Measurements from ENCODE around the gene LTBR. TPM values are rescaled to one million over a fixed set of nuclear protein-coding genes. Genes with fewer than 3 reads are reported as not detected.
A peak's percentile ranks its signal among the peaks of the same experiment; 100 is the strongest.

The LTBR gene
- total RNA-seq, 2 donors from 2014 or later = 8.4 to 9.1 TPM

- TF ChIP-seq CTCF (conservative IDR thresholded peaks at IDR 0.05) = no peak
- no peaks in the 10 kb centered on the region for H3K36me3 ChIP-seq (ENCODE audit: control insufficient read depth, insufficient read depth, low read length)
- peak; percentile 52 for DNase-seq
- H3K4me1 ChIP-seq (ENCODE audit: control insufficient read depth, insufficient read depth, low read length) = no peaks in the 10 kb centered on the region
- H3K27ac Mint-ChIP-seq = no peak overlapping the region
- H3K27me3 ChIP-seq (ENCODE audit: control insufficient read depth, insufficient read depth, low read length, poor library complexity, severe bottlenecking) = no peaks in the 10 kb centered on the region
- no peak overlapping the region for H3K9ac ChIP-seq (ENCODE audit: extremely low read depth, low read length, poor library complexity, severe bottlenecking)
- no peaks in the 10 kb centered on the region for H3K36me3 Mint-ChIP-seq (ENCODE audit: low read depth)
- no peaks in the 10 kb centered on the region for H3K9me3 ChIP-seq (ENCODE audit: control insufficient read depth, low read length)
- H3K27ac ChIP-seq (ENCODE audit: low read depth, low read length) = no peak overlapping the region
- WGBS, 2 experiments (ENCODE audit: insufficient coverage in 1 of 2, insufficient read length in 1 of 2) = 90 to 91% methylated on average over 4 to 15 of the region's 15 CpGs
- H3K4me3 ChIP-seq (ENCODE audit: low read length) = no peak overlapping the region
- H3K27me3 Mint-ChIP-seq (ENCODE audit: insufficient read depth) = peaks cover 5% of the 10 kb centered on the region
- H3K4me1 Mint-ChIP-seq = peaks cover 8% of the 10 kb centered on the region
- no peaks in the 10 kb centered on the region for H3K9me3 Mint-ChIP-seq
- no peak overlapping the region for H3K4me3 Mint-ChIP-seq
Measured at GRCh38 chr12:6390084-6390799, 6.3 kb downstream of the LTBR start.

GRCh38 chr12:6391013-6391412 is 7.1 kb downstream of the LTBR start:
- Mint-ChIP-seq H3K27me3 (ENCODE audit: insufficient read depth) (peaks cover 2% of the 10 kb centered on the region), H3K36me3 (ENCODE audit: low read depth) (no peaks in the 10 kb centered on the region), H3K4me1 (peaks cover 8% of the 10 kb centered on the region), H3K4me3 (no peak overlapping the region), H3K27ac (no peak overlapping the region), H3K9me3 (no peaks in the 10 kb centered on the region)
- no peak overlapping the region for H3K9ac ChIP-seq (ENCODE audit: extremely low read depth, low read length, poor library complexity, severe bottlenecking)
- no peaks in the 10 kb centered on the region for H3K27me3 ChIP-seq (ENCODE audit: control insufficient read depth, insufficient read depth, low read length, poor library complexity, severe bottlenecking)
- TF ChIP-seq CTCF (conservative IDR thresholded peaks at IDR 0.05) = no peak
- DNase-seq = no peak
- 94 to 95% methylated on average over 12 to 17 of the region's 17 CpGs for WGBS, 2 experiments (ENCODE audit: insufficient coverage in 1 of 2, insufficient read length in 1 of 2)
- H3K36me3 ChIP-seq (ENCODE audit: control insufficient read depth, insufficient read depth, low read length) = no peaks in the 10 kb centered on the region
- no peak overlapping the region for H3K4me3 ChIP-seq (ENCODE audit: low read length)
- H3K4me1 ChIP-seq (ENCODE audit: control insufficient read depth, insufficient read depth, low read length) = no peaks in the 10 kb centered on the region
- no peaks in the 10 kb centered on the region for H3K9me3 ChIP-seq (ENCODE audit: control insufficient read depth, low read length)
- no peak overlapping the region for H3K27ac ChIP-seq (ENCODE audit: low read depth, low read length)

- no peak overlapping the region for H3K9ac ChIP-seq (ENCODE audit: extremely low read depth, low read length, poor library complexity, severe bottlenecking)
- no peak overlapping the region for H3K27ac ChIP-seq (ENCODE audit: low read depth, low read length)
- 71 to 92% methylated on average over 2 to 6 of the region's 6 CpGs for WGBS, 2 experiments (ENCODE audit: insufficient coverage in 1 of 2, insufficient read length in 1 of 2)
- no peak for DNase-seq
- H3K27me3 Mint-ChIP-seq (ENCODE audit: insufficient read depth) = no peaks in the 10 kb centered on the region
- no peaks in the 10 kb centered on the region for H3K9me3 Mint-ChIP-seq
- no peak for TF ChIP-seq CTCF (conservative IDR thresholded peaks at IDR 0.05)
- no peaks in the 10 kb centered on the region for H3K36me3 ChIP-seq (ENCODE audit: control insufficient read depth, insufficient read depth, low read length)
- H3K4me1 ChIP-seq (ENCODE audit: control insufficient read depth, insufficient read depth, low read length) = no peaks in the 10 kb centered on the region
- H3K4me3 ChIP-seq (ENCODE audit: low read length) = no peak overlapping the region
- peak overlapping the region; percentile 10 for H3K27ac Mint-ChIP-seq
- no peaks in the 10 kb centered on the region for H3K36me3 Mint-ChIP-seq (ENCODE audit: low read depth)
- H3K4me3 Mint-ChIP-seq = no peak overlapping the region
- no peaks in the 10 kb centered on the region for H3K9me3 ChIP-seq (ENCODE audit: control insufficient read depth, low read length)
- H3K27me3 ChIP-seq (ENCODE audit: control insufficient read depth, insufficient read depth, low read length, poor library complexity, severe bottlenecking) = no peaks in the 10 kb centered on the region
- peaks cover 6% of the 10 kb centered on the region for H3K4me1 Mint-ChIP-seq
Measured at GRCh38 chr12:6392504-6392903, 8.5 kb downstream of the LTBR start.
